DLD1 (cell line): ENCODE data around the gene RPL18.
"Not testable (repeated sequence)": the region's sequence is repeated elsewhere in the genome, so short reads cannot be mapped to it uniquely, and the experiment has no call there.

ENCODE experiments used
- in situ Hi-C: cut with HindIII; loops from 2 replicates; pipeline ENCODE4 v1.10.0; 2017; ENCODE audit warnings: low sequenced_read_pairs

The RPL18 gene

GRCh38 chr19:48618916-48619691 is at the start of gene RPL18, which contains the start of gene SPHK2:
RPL18 (minus strand) TSS chr19:48619178; CDS start chr19:48619143, 35 bp downstream.
SPHK2 (plus strand) TSS chr19:48619506; CDS start chr19:48620515, 1,009 bp downstream.
- in situ Hi-C loops, result no loop called here

GRCh38 chr19:48668761-48669160 is 49.8 kb upstream of the RPL18 start:
- in situ Hi-C loops, result no loop called here

GRCh38 chr19:48668332-48668731 is 49.4 kb upstream of the RPL18 start:
- in situ Hi-C loops, result no loop called here

GRCh38 chr19:48665786-48666185 is 46.8 kb upstream of the RPL18 start:
- in situ Hi-C loops, result no loop called here

GRCh38 chr19:48664476-48664875 is 45.5 kb upstream of the RPL18 start:
- in situ Hi-C loops, result no loop called here

- in situ Hi-C loops, result no loop called here
These were observed 44.7 kb upstream of the RPL18 start for GRCh38 chr19:48663667-48664066.

- in situ Hi-C loops, result no loop called here
These were observed 42.7 kb upstream of the RPL18 start for GRCh38 chr19:48661711-48662090.

- in situ Hi-C loops, result no loop called here
These were observed 42.1 kb upstream of the RPL18 start for GRCh38 chr19:48660852-48661710.

- in situ Hi-C loops, result no loop called here
These were observed 40.8 kb upstream of the RPL18 start for GRCh38 chr19:48659768-48660167.

- in situ Hi-C loops, result no loop called here
These were observed 39.5 kb upstream of the RPL18 start for GRCh38 chr19:48658483-48658882.

GRCh38 chr19:48657828-48658227 is 38.9 kb upstream of the RPL18 start:
- in situ Hi-C loops, result not testable (repeated sequence)

GRCh38 chr19:48656840-48657474 is 38.0 kb upstream of the RPL18 start:
- in situ Hi-C loops, result no loop called here

GRCh38 chr19:48654299-48655059 is 35.5 kb upstream of the RPL18 start:
- in situ Hi-C loops, result no loop called here

GRCh38 chr19:48651683-48652048 is 32.7 kb upstream of the RPL18 start:
- in situ Hi-C loops, result no loop called here

GRCh38 chr19:48650974-48651682 is 32.1 kb upstream of the RPL18 start:
- in situ Hi-C loops, result no loop called here

GRCh38 chr19:48648134-48648533 is 29.2 kb upstream of the RPL18 start:
- in situ Hi-C loops, result no loop called here

GRCh38 chr19:48646722-48647216 is 27.8 kb upstream of the RPL18 start:
- in situ Hi-C loops, result no loop called here

GRCh38 chr19:48646001-48646721 is 27.2 kb upstream of the RPL18 start, which contains the start of gene CA11:
CA11 (minus strand) TSS chr19:48646187; CDS start chr19:48645632, 555 bp downstream.
- in situ Hi-C loops, result no loop called here

GRCh38 chr19:48645620-48646000 is 26.6 kb upstream of the RPL18 start:
- in situ Hi-C loops, result no loop called here
